Upper lobe of right lung (tissue), 1 donor: ENCODE results near the gene GRIK2. TPM values are rescaled to one million over a fixed set of nuclear protein-coding genes. Genes with fewer than 3 reads are reported as not detected.

Experiments
- ATAC-seq: fragments of 200-7000 bp; cut with Tn5 transposase; one replicate; pipeline ENCODE4 v1.9.1; 2020; ENCODE audit warnings: mild to moderate bottlenecking, moderate library complexity
- DNase-seq: peaks from one replicate; pipeline ENCODE4 v3.0.0-alpha.2; 2020
- H3K27ac ChIP-seq: fragments of 200-600 bp; one replicate; pipeline ENCODE4 v1.8.0; 2022
- H3K27me3 ChIP-seq: fragments of 200-600 bp; one replicate; pipeline ENCODE4 v1.8.0; 2022; ENCODE audit warnings: mild to moderate bottlenecking
- H3K36me3 ChIP-seq: fragments of 200-600 bp; one replicate; pipeline ENCODE4 v1.8.0; 2022
- H3K4me1 ChIP-seq: fragments of 200-600 bp; one replicate; pipeline ENCODE4 v1.8.0; 2022
- H3K4me3 ChIP-seq: fragments of 200-600 bp; one replicate; pipeline ENCODE4 v1.8.0; 2022; ENCODE audit warnings: mild to moderate bottlenecking
- H3K9me3 ChIP-seq: fragments of 200-600 bp; one replicate; pipeline ENCODE4 v1.8.0; 2022
- CTCF ChIP-seq: fragments of 200-600 bp; IDR thresholded peaks from one replicate; pipeline ENCODE4 v1.8.0; 2022; ENCODE audit warnings: antibody characterized with exemption
- intact Hi-C: fragments of 100-400 bp; cut with DNase I; formaldehyde crosslinking; loops from one replicate; pipeline ENCODE4 v1.11.0; 2022
- total RNA-seq: library from RNA; stranded (reverse); fragmentation: NEBNext Ultra II Directional; extraction: Animal tissue kit (Norgen Biotek cat#: 25700); gene quantifications from one replicate; pipeline ENCODE4 v1.2.1, GENCODE V29; 2021
- donor health status: DM: no; HTN: yes; CAD: no; lungs with severe emphysema.

The GRIK2 gene
- total RNA-seq, 1 donor from 2014 or later, result 0.38 TPM

- no peak overlapping the region for H3K4me3 ChIP-seq
- no peaks in the 10 kb centered on the region for H3K36me3 ChIP-seq
- peaks cover 45% of the 10 kb centered on the region for H3K27me3 ChIP-seq
- no peak for DNase-seq
- intact Hi-C loops, result no loop called here
- H3K4me1 ChIP-seq, result no peaks in the 10 kb centered on the region
- no peak for TF ChIP-seq CTCF
- H3K27ac ChIP-seq, result no peak overlapping the region
- no peaks in the 10 kb centered on the region for H3K9me3 ChIP-seq
- no peak for ATAC-seq
Measured at GRCh38 chr6:101401171-101401570, 7.7 kb downstream of the GRIK2 start.

DNA sequence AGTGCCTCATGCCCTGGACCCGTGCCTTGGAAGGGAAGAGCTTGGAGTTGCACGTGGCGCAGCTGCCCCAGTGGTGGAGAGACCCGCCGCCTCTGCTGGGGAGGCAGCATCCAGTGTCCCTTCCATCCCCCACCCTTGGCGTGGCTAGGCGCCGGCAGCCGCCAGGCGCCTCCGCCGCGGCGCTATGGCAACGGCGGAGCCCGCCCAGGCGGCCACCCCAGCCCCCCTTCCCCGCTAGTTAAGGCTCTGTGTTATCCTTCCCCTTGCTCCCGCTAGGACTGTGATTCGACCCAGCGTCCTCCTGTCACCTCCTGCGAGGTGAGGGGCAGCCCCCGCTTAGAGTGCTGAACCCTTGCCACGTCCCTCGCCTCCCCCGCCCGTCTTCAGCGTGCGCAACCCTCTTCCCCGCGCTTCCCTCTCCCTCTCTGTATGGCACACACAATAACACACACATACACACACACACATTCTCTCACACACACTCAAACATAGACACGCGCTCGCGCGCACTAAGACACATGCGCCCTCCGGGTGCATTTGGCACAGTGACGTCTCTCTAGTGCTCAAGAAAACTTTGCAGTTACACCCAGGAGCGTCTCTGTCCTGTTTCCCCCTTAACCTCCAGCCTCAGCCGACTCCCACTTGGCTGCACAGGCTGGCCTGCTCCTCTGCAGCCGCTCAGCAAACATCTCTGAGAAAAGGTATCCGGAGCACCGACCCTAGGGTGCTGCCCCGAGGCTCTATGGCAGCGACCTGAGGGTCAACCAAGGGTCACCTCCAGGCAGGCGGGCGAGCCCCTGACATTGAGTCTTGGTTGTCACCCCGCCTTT lies 8.5 kb downstream of the GRIK2 start:
- H3K9me3 ChIP-seq, result no peaks in the 10 kb centered on the region
- no peaks in the 10 kb centered on the region for H3K4me1 ChIP-seq
- ATAC-seq, result peak; percentile 23
- intact Hi-C loops, result no loop called here
- peaks cover 45% of the 10 kb centered on the region for H3K27me3 ChIP-seq
- H3K36me3 ChIP-seq, result no peaks in the 10 kb centered on the region
- DNase-seq, result peak; percentile 55
- H3K4me3 ChIP-seq, result no peak overlapping the region
- H3K27ac ChIP-seq, result no peak overlapping the region
- TF ChIP-seq CTCF, result no peak

- no peak overlapping the region for H3K27ac ChIP-seq
- peak; percentile 46 for DNase-seq
- intact Hi-C loops, result no loop called here
- no peak overlapping the region for H3K4me3 ChIP-seq
- peak; percentile 16 for ATAC-seq
- H3K4me1 ChIP-seq, result no peaks in the 10 kb centered on the region
- no peak for TF ChIP-seq CTCF
- H3K27me3 ChIP-seq, result peaks cover 45% of the 10 kb centered on the region
- H3K36me3 ChIP-seq, result no peaks in the 10 kb centered on the region
- H3K9me3 ChIP-seq, result no peaks in the 10 kb centered on the region
Measured at GRCh38 chr6:101402622-101403031, 9.1 kb downstream of the GRIK2 start.

- no peak for TF ChIP-seq CTCF
- ATAC-seq (no peak), DNase-seq (no peak)
- Histone ChIP-seq H3K4me1 (no peaks in the 10 kb centered on the region), H3K9me3 (no peaks in the 10 kb centered on the region), H3K27me3 (peaks cover 44% of the 10 kb centered on the region), H3K4me3 (no peak overlapping the region), H3K36me3 (no peaks in the 10 kb centered on the region), H3K27ac (no peak overlapping the region)
- intact Hi-C loops, result no loop called here
Measured at GRCh38 chr6:101403216-101403945, 9.9 kb downstream of the GRIK2 start.

DNA sequence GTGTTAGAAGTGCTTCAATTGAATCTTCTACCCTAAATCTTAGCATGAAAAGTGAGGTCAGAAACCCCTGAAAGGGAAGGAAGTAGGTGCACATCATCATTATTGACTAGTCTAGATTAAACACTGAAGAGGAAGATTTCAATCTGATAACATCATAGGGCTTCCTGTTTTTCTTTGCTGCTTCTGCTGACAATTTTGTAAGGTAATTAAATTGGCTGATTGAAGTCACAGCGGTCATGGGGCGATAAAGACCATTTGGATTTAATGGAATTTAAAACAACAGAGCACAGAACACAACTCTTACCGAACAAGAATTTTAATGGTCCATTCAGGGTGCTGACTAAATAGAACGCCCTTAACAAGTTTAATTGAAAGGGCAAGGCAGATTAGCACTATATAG lies 11.3 kb downstream of the GRIK2 start:
- DNase-seq (no peak), ATAC-seq (no peak)
- no peak overlapping the region for H3K4me3 ChIP-seq
- H3K4me1 ChIP-seq, result no peaks in the 10 kb centered on the region
- H3K27ac ChIP-seq, result no peak overlapping the region
- H3K9me3 ChIP-seq, result no peaks in the 10 kb centered on the region
- H3K36me3 ChIP-seq, result no peaks in the 10 kb centered on the region
- peaks cover 30% of the 10 kb centered on the region for H3K27me3 ChIP-seq
- TF ChIP-seq CTCF, result no peak
- intact Hi-C loops, result no loop called here
